GM11168 (cell line): ENCODE data around the gene LYVE1.
"Not testable (repeated sequence)": the region's sequence is repeated elsewhere in the genome, so short reads cannot be mapped to it uniquely, and the experiment has no call there.

Source experiments
- in situ Hi-C: fragments of 300-500 bp; cut with MboI; formaldehyde crosslinking; loops from one replicate; pipeline ENCODE4 v1.12.0; 2022; ENCODE audit warnings: low sequenced_read_pairs; ENCODE audit not compliant: unreplicated experiment

The LYVE1 gene

GRCh38 chr11:10568486-10568941 is at the start of gene LYVE1:
Gene LYVE1 (minus strand): TSS chr11:10568665. CDS start chr11:10568532, 133 bp downstream.
- in situ Hi-C loops: no loop called here

GRCh38 chr11:10617551-10617950 is 49.1 kb upstream of the LYVE1 start:
- in situ Hi-C loops: no loop called here

- in situ Hi-C loops: no loop called here
These were observed 43.8 kb upstream of the LYVE1 start for GRCh38 chr11:10611979-10612862.

GRCh38 chr11:10609636-10610035 is 41.2 kb upstream of the LYVE1 start:
- in situ Hi-C loops: no loop called here

- in situ Hi-C loops: no loop called here
These were observed 40.1 kb upstream of the LYVE1 start for GRCh38 chr11:10608584-10608983.

GRCh38 chr11:10607462-10608132 is 39.1 kb upstream of the LYVE1 start:
- in situ Hi-C loops: no loop called here

- in situ Hi-C loops: no loop called here
These were observed 38.2 kb upstream of the LYVE1 start for GRCh38 chr11:10606536-10607208.

GRCh38 chr11:10605941-10606381 is 37.5 kb upstream of the LYVE1 start:
- in situ Hi-C loops: no loop called here

GRCh38 chr11:10604798-10605197 is 36.3 kb upstream of the LYVE1 start:
- in situ Hi-C loops: no loop called here

- in situ Hi-C loops: no loop called here
These were observed 35.9 kb upstream of the LYVE1 start for GRCh38 chr11:10604340-10604748.

GRCh38 chr11:10603721-10604297 is 35.3 kb upstream of the LYVE1 start:
- in situ Hi-C loops: no loop called here

- in situ Hi-C loops: no loop called here
These were observed 34.5 kb upstream of the LYVE1 start for GRCh38 chr11:10602945-10603344.

- in situ Hi-C loops: no loop called here
These were observed 33.9 kb upstream of the LYVE1 start for GRCh38 chr11:10602366-10602765.

GRCh38 chr11:10601837-10602236 is 33.4 kb upstream of the LYVE1 start:
- in situ Hi-C loops: no loop called here

GRCh38 chr11:10600570-10601248 is 32.2 kb upstream of the LYVE1 start:
- in situ Hi-C loops: no loop called here

- in situ Hi-C loops: no loop called here
These were observed 31.1 kb upstream of the LYVE1 start for GRCh38 chr11:10599388-10600175.

- in situ Hi-C loops: no loop called here
These were observed 30.4 kb upstream of the LYVE1 start for GRCh38 chr11:10598816-10599215.

GRCh38 chr11:10597877-10598351 is 29.4 kb upstream of the LYVE1 start:
- in situ Hi-C loops: no loop called here

GRCh38 chr11:10595840-10596239 is 27.4 kb upstream of the LYVE1 start:
- in situ Hi-C loops: not testable (repeated sequence)
